GM13976 (cell line): Measurements from ENCODE around the gene LMF2.
"Not testable (repeated sequence)": the region's sequence is repeated elsewhere in the genome, so short reads cannot be mapped to it uniquely, and the experiment has no call there.

Experiments used
- DNase-seq: peaks from one replicate; pipeline ENCODE4 v3.0.0; 2012; ENCODE audit warnings: low spot score
- in situ Hi-C: fragments of 300-500 bp; cut with MboI; formaldehyde crosslinking; loops from one replicate; pipeline ENCODE4 v1.12.0; 2022; ENCODE audit warnings: low sequenced_read_pairs, mixed read lengths, inconsistent platforms; ENCODE audit not compliant: unreplicated experiment
- TF ChIP-seq, protein P1 (sequence below): IDR thresholded peaks from 2 replicates; pipeline ENCODE4 v1.5.1; 2012; ENCODE audit warnings: borderline replicate concordance, mild to moderate bottlenecking; ENCODE audit not compliant: insufficient read depth; ENCODE audit errors: extremely low read depth, missing control alignments, control extremely low read depth

The LMF2 gene

DNA sequence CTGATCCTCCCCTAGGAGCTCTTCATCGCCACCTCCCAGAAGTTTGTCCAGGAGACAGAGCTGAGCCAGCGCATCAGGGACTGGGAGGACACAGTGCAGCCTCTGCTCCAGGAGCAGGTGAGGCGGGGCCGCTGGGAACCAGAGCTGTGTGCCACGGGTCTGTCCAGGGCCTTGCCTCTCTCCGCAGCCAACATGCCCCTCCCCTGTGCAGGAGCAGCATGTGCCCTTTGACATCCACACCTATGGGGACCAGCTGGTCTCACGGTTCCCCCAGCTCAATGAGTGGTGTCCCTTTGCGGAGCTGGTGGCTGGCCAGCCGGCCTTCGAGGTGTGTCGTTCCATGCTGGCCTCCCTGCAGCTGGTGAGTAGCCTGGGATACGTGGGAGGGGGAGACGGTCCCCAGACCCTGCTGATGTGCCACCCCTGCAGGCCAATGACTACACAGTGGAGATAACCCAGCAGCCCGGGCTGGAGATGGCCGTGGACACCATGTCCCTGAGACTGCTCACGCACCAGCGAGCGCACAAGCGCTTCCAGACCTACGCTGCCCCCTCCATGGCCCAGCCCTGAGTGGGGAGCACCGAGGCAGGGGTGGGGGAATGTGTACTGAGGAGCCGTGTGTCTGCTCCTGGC lies 15.4 kb upstream of the LMF2 start:
- in situ Hi-C loops = no loop called here
- TF ChIP-seq, protein P1, sequence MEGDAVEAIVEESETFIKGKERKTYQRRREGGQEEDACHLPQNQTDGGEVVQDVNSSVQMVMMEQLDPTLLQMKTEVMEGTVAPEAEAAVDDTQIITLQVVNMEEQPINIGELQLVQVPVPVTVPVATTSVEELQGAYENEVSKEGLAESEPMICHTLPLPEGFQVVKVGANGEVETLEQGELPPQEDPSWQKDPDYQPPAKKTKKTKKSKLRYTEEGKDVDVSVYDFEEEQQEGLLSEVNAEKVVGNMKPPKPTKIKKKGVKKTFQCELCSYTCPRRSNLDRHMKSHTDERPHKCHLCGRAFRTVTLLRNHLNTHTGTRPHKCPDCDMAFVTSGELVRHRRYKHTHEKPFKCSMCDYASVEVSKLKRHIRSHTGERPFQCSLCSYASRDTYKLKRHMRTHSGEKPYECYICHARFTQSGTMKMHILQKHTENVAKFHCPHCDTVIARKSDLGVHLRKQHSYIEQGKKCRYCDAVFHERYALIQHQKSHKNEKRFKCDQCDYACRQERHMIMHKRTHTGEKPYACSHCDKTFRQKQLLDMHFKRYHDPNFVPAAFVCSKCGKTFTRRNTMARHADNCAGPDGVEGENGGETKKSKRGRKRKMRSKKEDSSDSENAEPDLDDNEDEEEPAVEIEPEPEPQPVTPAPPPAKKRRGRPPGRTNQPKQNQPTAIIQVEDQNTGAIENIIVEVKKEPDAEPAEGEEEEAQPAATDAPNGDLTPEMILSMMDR = no peak
- no peak for DNase-seq

DNA sequence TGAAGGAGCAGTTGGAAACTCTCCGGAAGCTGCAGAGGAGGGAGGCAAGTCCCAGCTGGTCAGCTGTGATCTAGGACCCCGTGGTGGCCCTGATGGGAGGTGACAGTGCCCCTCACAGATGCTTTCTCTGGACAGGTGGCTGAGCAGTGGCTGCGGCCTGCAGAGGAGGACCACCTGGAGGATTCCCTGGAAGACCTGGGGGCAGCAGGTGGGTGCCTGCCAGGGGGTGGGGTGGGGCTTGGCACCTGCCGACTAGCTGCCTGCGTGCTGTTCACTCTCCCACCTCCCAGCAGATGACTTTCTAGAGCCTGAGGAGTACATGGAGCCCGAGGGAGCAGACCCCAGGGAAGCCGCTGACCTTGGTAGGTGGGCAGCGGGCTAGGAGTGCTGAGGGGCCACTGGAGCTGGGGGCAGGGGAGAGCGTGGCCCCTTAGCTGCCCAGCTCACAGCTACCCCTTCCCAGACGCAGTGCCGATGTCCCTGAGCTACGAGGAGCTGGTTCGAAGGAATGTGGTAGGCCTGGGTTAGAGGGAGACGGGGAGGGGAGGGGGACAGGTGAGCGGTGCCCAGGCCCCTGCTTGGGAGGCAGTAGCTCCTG lies 14.8 kb upstream of the LMF2 start:
- in situ Hi-C loops = no loop called here
- no peak for DNase-seq
- TF ChIP-seq, protein P1 = no peak

DNA sequence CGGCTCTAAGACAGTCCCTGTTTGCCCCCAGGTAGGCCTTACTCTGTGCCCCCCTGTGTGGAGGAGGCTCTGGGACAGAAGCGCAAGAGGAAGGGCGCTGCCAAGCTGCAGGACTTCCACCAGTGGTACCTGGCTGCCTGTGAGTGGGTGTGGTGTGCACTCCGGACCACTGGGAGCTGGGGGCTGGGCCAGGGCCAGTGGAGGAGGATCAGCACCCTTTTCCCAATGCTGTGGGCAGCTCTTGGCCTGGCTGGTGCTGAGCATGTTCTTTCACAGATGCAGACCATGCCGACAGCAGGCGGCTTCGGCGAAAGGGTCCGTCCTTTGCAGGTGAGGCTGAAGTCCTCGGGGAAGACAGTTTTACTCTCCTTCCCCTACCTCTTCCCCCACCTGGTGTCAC lies 14.2 kb upstream of the LMF2 start:
- no peak for DNase-seq
- in situ Hi-C loops = no loop called here
- TF ChIP-seq, protein P1 = no peak

DNA sequence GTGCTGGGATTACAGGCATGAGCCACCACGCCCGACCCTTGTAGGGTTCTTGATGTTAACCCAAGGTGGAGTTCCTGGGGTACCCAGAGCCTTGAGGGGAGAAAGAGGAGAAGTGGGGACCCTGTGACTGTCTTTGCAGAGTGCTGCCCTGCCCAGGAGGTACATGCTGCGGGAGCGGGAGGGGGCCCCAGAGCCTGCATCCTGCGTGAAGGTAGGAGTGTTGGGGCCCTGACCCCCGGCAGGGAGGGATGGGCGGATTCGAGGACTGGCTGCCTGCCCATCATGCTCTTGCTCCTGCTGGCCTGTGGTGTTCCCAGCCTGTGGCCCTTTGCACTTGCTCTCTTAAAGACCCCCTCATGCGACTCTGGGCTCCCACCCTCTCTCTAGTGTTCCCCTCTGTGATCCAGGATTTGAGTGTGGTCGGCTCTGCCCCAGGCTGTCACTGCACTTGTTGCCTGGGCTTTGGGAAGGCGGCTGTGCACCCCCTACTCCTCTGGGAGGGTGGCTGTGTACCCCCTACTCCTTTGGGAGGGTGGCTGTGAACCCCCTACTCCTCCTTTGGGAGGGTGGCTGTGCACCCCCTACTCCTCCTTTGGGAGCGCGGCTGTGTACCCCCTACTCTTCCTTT lies 13.4 kb upstream of the LMF2 start:
- DNase-seq = no peak
- in situ Hi-C loops = no loop called here
- TF ChIP-seq, protein P1 = no peak

DNA sequence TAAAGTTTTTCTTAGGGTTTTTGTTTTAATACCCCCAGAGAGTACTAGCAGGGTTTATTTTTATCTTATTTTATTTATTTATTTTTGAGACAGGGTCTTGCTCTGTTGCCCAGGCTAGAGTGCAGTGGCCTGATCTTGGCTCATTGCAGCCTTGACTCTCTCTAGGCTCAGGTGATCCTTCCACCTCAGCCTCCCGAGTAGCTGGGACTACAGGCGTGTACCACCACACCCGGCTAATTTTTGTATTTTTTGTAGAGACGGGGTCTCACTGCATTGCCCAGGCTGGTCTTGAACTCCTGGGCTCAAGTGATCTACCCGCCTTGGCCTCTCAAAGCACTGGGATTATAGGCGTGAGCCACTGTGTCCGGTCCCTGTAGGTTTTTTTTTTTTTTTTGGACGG lies 12.7 kb upstream of the LMF2 start:
- DNase-seq, in situ Hi-C loops: not testable (repeated sequence)

DNA sequence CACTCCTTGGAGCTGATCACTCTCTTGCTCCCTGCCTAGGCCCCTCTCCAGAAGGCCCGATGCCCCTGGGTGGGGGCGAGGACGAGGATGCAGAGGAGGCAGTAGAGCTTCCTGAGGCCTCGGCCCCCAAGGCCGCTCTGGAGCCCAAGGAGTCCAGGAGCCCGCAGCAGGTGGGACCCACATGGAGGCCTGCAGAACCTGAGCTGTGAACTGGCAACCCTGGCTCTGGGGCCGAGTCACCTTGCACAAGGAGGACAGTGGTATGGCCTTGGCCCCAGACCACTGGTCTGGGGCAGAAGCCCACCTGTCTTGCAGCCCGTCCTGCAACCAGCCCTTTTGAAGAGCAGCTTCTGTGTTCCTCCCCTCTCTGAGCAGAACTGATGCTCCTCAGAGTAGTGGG lies 11.6 kb upstream of the LMF2 start:
- DNase-seq = no peak
- TF ChIP-seq, protein P1 = no peak
- in situ Hi-C loops = no loop called here

DNA sequence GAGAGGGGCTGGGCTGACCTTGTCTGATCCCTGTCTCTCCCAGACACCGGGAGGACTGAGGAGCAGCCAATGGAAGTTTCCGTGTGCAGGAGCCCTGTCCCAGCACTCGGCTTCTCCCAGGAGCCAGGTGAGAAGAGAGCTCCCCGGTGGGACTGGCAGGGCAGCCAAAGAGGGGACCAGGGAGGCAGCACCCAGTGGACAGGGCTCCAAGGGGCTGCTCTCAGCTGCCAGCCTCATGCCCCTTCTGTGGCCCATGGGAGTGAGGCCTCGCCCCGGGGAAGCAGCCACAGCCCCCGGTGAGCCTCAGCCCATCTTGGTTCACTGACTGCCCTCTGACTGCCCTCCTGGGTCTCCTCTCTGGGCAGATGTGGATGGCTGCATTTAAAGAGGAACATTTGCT lies 11.1 kb upstream of the LMF2 start:
- in situ Hi-C loops = no loop called here
- TF ChIP-seq, protein P1 = no peak
- no peak for DNase-seq
